Measurements from ENCODE around the gene KIF3A.

Gene KIF3A

DNA sequence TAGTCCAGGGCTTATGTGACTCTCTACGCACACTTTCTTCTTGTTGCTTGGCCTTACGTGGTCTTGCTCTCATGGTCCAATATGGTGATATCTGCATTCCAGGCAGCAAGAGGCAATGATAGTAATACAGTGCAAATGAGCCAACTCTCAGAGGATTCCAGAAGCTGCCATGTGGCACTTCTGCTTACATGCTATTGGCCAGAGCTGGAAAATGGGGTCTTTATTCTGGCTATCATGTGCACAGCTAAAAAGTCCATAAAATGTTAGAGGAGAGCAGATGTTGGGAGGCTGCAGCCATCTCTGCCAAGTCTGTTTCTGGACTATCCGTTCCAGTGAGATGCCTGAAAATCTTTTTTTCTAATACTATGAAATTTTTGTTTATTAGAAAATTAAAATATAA, 42.6 kb upstream of the KIF3A start:
- Histone ChIP-seq H3K27ac (no peak overlapping the region), H3K4me3 (no peak overlapping the region)
- TF ChIP-seq, protein P1, sequence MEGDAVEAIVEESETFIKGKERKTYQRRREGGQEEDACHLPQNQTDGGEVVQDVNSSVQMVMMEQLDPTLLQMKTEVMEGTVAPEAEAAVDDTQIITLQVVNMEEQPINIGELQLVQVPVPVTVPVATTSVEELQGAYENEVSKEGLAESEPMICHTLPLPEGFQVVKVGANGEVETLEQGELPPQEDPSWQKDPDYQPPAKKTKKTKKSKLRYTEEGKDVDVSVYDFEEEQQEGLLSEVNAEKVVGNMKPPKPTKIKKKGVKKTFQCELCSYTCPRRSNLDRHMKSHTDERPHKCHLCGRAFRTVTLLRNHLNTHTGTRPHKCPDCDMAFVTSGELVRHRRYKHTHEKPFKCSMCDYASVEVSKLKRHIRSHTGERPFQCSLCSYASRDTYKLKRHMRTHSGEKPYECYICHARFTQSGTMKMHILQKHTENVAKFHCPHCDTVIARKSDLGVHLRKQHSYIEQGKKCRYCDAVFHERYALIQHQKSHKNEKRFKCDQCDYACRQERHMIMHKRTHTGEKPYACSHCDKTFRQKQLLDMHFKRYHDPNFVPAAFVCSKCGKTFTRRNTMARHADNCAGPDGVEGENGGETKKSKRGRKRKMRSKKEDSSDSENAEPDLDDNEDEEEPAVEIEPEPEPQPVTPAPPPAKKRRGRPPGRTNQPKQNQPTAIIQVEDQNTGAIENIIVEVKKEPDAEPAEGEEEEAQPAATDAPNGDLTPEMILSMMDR (IDR thresholded peaks at IDR 0.05), result no peak
- DNase-seq (ENCODE audit: low spot score), result peak; percentile 9

DNA sequence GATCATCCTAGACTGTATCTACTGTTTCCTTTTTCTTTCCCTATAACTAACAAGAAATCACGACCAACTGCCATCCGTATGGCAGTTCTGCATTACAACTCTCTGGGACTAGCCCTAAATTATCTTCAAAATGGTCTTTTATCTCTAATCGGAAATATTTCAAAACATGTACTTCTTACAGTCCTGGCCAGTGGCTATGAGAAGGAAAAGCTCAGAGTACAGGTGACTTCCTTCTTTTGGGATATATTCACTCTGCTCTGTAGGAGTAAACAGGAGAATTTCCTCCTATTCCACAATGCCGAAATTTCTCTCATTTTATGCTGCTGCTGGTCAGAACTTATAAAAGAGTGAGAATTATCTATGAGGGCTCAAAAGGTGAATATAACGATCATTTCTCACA, 41.5 kb upstream of the KIF3A start:
- no peak for DNase-seq (ENCODE audit: low spot score)
- TF ChIP-seq, protein P1 (IDR thresholded peaks at IDR 0.05), result no peak
- no peak overlapping the region for H3K4me3 ChIP-seq
- peak overlapping the region in 1 of 2 donors; percentile 5 for H3K27ac ChIP-seq

DNA sequence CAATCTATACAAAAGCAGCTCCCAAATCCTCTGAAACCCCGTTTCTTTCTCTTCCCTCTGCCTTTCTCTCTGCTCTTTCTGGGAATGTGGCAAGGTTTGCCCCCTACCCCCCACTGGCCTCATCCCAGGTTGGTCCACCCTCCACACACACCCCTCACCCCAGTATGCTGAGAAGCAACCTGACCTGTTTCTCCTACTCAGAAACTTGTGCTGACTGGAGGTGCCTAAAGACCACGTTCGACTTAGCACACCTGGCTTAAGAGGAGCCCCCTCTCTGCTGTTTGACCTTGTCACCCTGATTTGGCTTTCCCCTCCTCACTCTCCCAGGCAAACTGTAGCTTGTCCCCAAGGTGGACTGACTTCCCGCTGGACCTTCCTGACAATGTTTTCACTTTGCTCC, 40.8 kb upstream of the KIF3A start:
- H3K4me3 ChIP-seq, result peak overlapping the region; percentile 92
- TF ChIP-seq, protein P1 (IDR thresholded peaks at IDR 0.05), result no peak
- H3K27ac ChIP-seq, result peak overlapping the region; percentile 82 to 97
- no peak for DNase-seq (ENCODE audit: low spot score)

DNA sequence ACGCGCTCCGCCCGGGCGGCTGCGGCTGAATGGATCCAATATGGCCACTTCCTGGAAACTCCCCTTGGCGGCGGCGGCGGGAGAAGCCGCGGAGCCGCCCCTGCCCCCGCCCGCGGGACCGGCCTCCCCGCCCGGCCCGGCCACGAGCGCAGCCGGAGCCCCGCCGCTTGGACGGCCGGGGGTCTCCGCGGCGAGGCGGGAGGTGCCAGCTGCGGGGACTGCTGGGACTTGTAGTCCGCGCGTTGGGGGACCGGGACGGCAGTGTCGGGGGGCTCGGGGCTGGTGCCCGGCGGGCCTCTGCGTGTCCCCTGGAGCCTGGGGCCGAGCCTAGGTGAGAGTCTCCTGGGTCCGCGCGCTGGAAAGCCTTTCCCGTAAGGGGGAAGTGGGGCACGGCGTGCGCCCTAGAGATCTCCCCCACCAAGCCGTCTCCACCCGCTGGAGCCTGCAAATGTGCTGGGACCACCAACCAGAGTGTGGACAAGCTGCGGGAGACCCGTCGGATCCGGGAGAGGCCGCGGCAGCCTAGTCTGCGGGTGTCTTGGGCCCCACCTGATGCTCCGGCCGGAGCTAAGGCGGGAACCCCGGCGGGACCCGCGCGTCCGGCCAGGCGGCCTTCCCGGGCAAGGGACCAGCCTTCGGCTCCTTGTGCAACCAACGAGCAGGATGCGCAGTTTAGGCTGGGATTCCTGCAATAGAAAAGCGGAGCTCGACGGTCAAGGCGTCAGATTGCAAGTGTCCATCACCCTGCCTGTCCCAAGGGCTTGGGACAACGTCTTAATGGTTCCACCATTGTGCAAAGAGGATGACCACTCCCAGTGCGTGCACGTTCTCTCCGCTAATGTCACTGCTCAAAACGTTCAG, 40.1 kb upstream of the KIF3A start, which contains the start of gene SEPTIN8:
SEPTIN8 (minus strand) TSS at position 31 of the 861 bp plus-strand sequence. CDS start 102 bp downstream, outside the sequence.
- H3K4me3 ChIP-seq, result peak within 1 kb of the TSS; percentile 92
- DNase-seq (ENCODE audit: low spot score), result no peak
- TF ChIP-seq, protein P1 (IDR thresholded peaks at IDR 0.05), result no peak
- H3K27ac ChIP-seq, result peak within 1 kb of the TSS; percentile 82 to 97

DNA sequence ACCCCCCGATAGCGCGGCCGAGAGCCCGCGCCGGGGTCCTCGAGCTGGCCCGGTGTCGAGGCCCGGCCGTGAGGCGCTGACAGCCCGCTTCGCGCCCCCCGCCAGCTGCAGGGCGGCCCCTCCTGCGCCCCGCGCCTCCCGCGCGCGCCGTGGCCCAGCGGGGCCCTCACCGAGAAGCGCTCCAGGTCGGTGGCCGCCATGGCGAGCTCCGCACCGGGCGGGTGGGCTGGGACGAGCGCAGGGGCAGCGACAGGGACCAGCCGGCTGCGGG, 39.5 kb upstream of the KIF3A start:
- TF ChIP-seq, protein P1 (IDR thresholded peaks at IDR 0.05), result no peak
- DNase-seq (ENCODE audit: low spot score), result no peak
- peak overlapping the region; percentile 92 for H3K4me3 ChIP-seq
- peak overlapping the region; percentile 82 to 97 for H3K27ac ChIP-seq

DNA sequence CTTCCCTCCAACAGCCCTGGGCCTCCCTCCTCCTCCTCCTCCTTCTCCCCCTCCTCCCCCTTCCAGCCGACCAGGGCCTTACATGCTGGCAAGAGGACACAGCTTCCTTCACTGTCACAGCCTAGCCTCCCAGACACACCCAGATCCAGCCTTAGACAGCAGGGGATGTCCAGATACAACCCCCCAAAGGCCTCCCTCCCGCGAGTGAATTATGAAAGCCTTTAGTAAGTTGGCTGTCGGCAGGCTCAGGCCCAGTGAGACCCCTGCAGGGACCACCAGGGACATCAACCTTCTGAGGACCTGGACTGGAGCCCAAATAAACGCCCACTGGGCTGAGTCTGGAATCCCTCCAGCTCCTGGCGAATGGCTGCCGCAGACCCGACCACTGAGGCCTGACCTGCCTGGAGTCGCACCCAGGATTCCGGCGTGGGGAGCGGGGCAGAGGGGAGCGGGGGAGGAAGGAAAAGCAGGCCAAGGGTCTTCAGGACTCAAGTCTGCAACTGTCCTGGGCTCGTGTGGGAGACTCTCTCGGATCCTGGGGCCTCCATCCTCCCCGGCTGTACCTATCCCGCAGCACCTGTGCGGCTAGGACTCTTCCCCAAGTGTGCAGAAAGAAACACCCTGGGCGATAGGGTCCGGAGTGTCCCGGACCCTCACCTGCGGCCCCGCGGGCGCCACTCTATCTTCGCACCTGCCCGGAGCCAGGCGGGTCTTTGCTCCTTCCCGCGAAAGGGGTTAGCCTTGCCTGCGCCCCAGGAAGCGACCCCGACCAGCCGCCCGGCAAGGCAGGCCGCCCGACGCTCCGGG, 39.0 kb upstream of the KIF3A start:
- TF ChIP-seq, protein P1 (IDR thresholded peaks at IDR 0.05), result no peak
- no peak for DNase-seq (ENCODE audit: low spot score)
- Histone ChIP-seq H3K4me3 (peak overlapping the region; percentile 92), H3K27ac (peak overlapping the region; percentile 82 to 97)
